SK-N-SH (cell line): ENCODE results near the gene DDRGK1.

ENCODE experiments used
- CHD2 ChIP-seq: fragments of 150-350 bp; IDR thresholded peaks from 2 replicates; pipeline ENCODE4 v1.6.1; 2018; ENCODE audit warnings: low read length; ENCODE audit not compliant: partially characterized antibody
- CTCF ChIP-seq: fragments of 200-600 bp; sonication (generic); IDR thresholded peaks from 2 replicates; pipeline ENCODE4 v1.6.1; 2017; ENCODE audit warnings: antibody characterized with exemption, mild to moderate bottlenecking, moderate library complexity
- EZH2phosphoT487 ChIP-seq: fragments of 200-600 bp; sonication (generic); IDR thresholded peaks from 2 replicates; pipeline ENCODE4 v1.6.1; 2017; ENCODE audit warnings: low read depth, mixed run types, mild to moderate bottlenecking, antibody characterized with exemption, moderate library complexity, borderline replicate concordance
- JUND ChIP-seq: IDR thresholded peaks from 2 replicates; pipeline ENCODE4 v1.4.0; 2012
- TCF12 ChIP-seq: IDR thresholded peaks from 2 replicates; pipeline ENCODE4 v1.4.0; 2012
- USF2 ChIP-seq: fragments of 150-350 bp; IDR thresholded peaks from 2 replicates; pipeline ENCODE4 v1.6.1; 2017; ENCODE audit warnings: antibody characterized with exemption, low read length, low read depth, borderline replicate concordance

GRCh38 chr20:3218307-3218988 lies 14.0 kb upstream of the DDRGK1 start:
- TF ChIP-seq CTCF (peak; percentile 88), USF2 (no peak), CHD2 (no peak), EZH2phosphoT487 (no peak), TCF12 (no peak), JUND (no peak)
